Endothelial cell of umbilical vein (primary cell): ENCODE measurements around the gene ANKS1B. TPM values are rescaled to one million over a fixed set of nuclear protein-coding genes. Genes with fewer than 3 reads are reported as not detected.
A peak's percentile ranks its signal among the peaks of the same experiment; 100 is the strongest.

ENCODE experiments used
- BruUV-seq: library from RNA; stranded (reverse); fragments of 400-500 nt; replicated peaks from 2 replicates; lab custom pipeline; 2021; lab: Mats Ljungman, UMichigan
- CTCF ChIA-PET: fragments of 300-600, 350-600 bp; sonication (Branson Sonifier 250); formaldehyde crosslinking; loops from one replicate; lab custom pipeline; 2021; ENCODE audit warnings: antibody characterized with exemption, inconsistent platforms; lab: Charles Lee
- POLR2A ChIA-PET: fragments of 300-600, 350-600 bp; sonication (Branson Sonifier 250); formaldehyde crosslinking; loops from one replicate; lab custom pipeline; 2021; ENCODE audit warnings: antibody characterized with exemption, inconsistent platforms; lab: Charles Lee
- DNase-seq: peaks from one replicate; pipeline ENCODE4 v3.0.0-alpha.2; 2011; ENCODE audit warnings: low read depth, low spot score
- FAIRE-seq: peaks from 2 replicates; lab custom pipeline; 2011; peaks lifted over from hg19 to GRCh38; lab: Jason Lieb, UNC
- H2AFZ ChIP-seq: 2 replicates; pipeline ENCODE4 v1.6.0; 2012; ENCODE audit warnings: low read depth, low read length, control low read depth, inconsistent platforms
- H3K27ac ChIP-seq: 2 replicates; pipeline ENCODE4 v1.5.1; 2011; ENCODE audit warnings: low read depth, mild to moderate bottlenecking, control low read depth, low read length, moderate library complexity; ENCODE audit not compliant: insufficient read depth
- H3K27me3 ChIP-seq, 2 experiments: 2 replicates each; pipeline versions ENCODE4 v1.6.0 to v1.6.1; 2011; ENCODE audit warnings: low read length in 2 of 2, mixed read lengths in 1 of 2; ENCODE audit not compliant: control insufficient read depth in 2 of 2, insufficient read depth in 2 of 2
- H3K36me3 ChIP-seq, 2 experiments: 2 replicates in 1 of 2; 3 replicates in 1 of 2; pipeline ENCODE4 v1.5.1; 2011; ENCODE audit warnings: low read length in 2 of 2, mild to moderate bottlenecking in 1 of 2, moderate library complexity in 1 of 2; ENCODE audit not compliant: control insufficient read depth in 2 of 2, insufficient read depth in 2 of 2; ENCODE audit errors: extremely low read depth in 1 of 2
- H3K4me1 ChIP-seq: 3 replicates; pipeline ENCODE4 v1.5.1; 2011; ENCODE audit warnings: mild to moderate bottlenecking, low read length; ENCODE audit not compliant: control insufficient read depth, insufficient read depth; ENCODE audit errors: extremely low read depth
- H3K4me2 ChIP-seq: 2 replicates; pipeline ENCODE4 v1.6.1; 2011; ENCODE audit warnings: low read length, control low read depth, mixed read lengths; ENCODE audit not compliant: insufficient read depth
- H3K4me3 ChIP-seq, 3 experiments: fragments of 200-600 bp in 1 of 3; sonication (generic), shearing (Covaris generic) in 1 of 3; replicated peaks in 1 of 3; 2 replicates each; pipeline ENCODE4 v1.5.1; 2011 to 2016; ENCODE audit warnings: control low read depth in 3 of 3, low read length in 3 of 3, mild to moderate bottlenecking in 2 of 3, inconsistent platforms in 1 of 3, low read depth in 1 of 3, moderate library complexity in 1 of 3; ENCODE audit not compliant: insufficient read depth in 1 of 3
- H3K79me2 ChIP-seq: 2 replicates; pipeline ENCODE4 v1.6.0; 2012; ENCODE audit warnings: low read length, inconsistent platforms; ENCODE audit not compliant: control insufficient read depth, insufficient read depth
- H3K9ac ChIP-seq: replicated peaks from 2 replicates; pipeline ENCODE3; 2011; ENCODE audit warnings: low read length, control low read depth; ENCODE audit not compliant: insufficient read depth; ENCODE audit errors: extremely low read depth
- H3K9me1 ChIP-seq: replicated peaks from 3 replicates; pipeline ENCODE4 v1.6.0; 2011; ENCODE audit warnings: mild to moderate bottlenecking, low read length; ENCODE audit not compliant: control insufficient read depth, insufficient read depth; ENCODE audit errors: extremely low read depth
- H3K9me3 ChIP-seq: replicated peaks from 2 replicates; pipeline ENCODE4 v1.5.1; 2012; ENCODE audit warnings: low read length, inconsistent platforms; ENCODE audit not compliant: control insufficient read depth, insufficient read depth
- H4K20me1 ChIP-seq: replicated peaks from 2 replicates; pipeline ENCODE3; 2011; ENCODE audit warnings: mild to moderate bottlenecking, low read length; ENCODE audit not compliant: control insufficient read depth, insufficient read depth; ENCODE audit errors: extremely low read depth
- CTCF ChIP-seq, 2 donors: IDR thresholded peaks; 1 replicate in 1 of 2; 2 replicates in 1 of 2; pipeline ENCODE4 v1.5.1; 2011; ENCODE audit warnings: low read length in 2 of 2, mild to moderate bottlenecking in 2 of 2, moderate library complexity in 2 of 2, control low read depth in 1 of 2, inconsistent platforms in 1 of 2, low read depth in 1 of 2; ENCODE audit not compliant: insufficient read depth in 1 of 2; ENCODE audit errors: extremely low read depth in 1 of 2
- EZH2 ChIP-seq: IDR thresholded peaks from 2 replicates; pipeline ENCODE4 v1.6.1; 2012; ENCODE audit warnings: borderline replicate concordance, low read depth, mild to moderate bottlenecking, moderate library complexity, low read length, inconsistent platforms; ENCODE audit not compliant: severe bottlenecking
- FOS ChIP-seq: IDR thresholded peaks from 2 replicates; pipeline ENCODE4 v1.6.1; 2011; ENCODE audit warnings: mild to moderate bottlenecking, low read length, moderate library complexity, borderline replicate concordance; ENCODE audit not compliant: insufficient read depth
- GATA2 ChIP-seq: IDR thresholded peaks from 2 replicates; pipeline ENCODE4 v1.7.0; 2011; ENCODE audit warnings: low read depth, mild to moderate bottlenecking, moderate library complexity, mixed read lengths, low read length; ENCODE audit not compliant: insufficient read length, insufficient read depth
- JUN ChIP-seq: IDR thresholded peaks from 2 replicates; pipeline ENCODE4 v1.6.1; 2011; ENCODE audit warnings: borderline replicate concordance, low read depth; ENCODE audit not compliant: insufficient read length, insufficient read depth
- MAX ChIP-seq: IDR thresholded peaks from 2 replicates; pipeline ENCODE4 v1.6.1; 2011; ENCODE audit not compliant: insufficient read depth, insufficient read length
- MYC ChIP-seq: IDR thresholded peaks from one replicate; pipeline ENCODE4 v1.6.1; 2011; ENCODE audit warnings: mild to moderate bottlenecking, low read depth, low read length
- POLR2A ChIP-seq: IDR thresholded peaks from 2 replicates; pipeline ENCODE4 v1.6.1; 2012; ENCODE audit warnings: low read depth, mild to moderate bottlenecking, control low read depth, low read length
- POLR2AphosphoS5 ChIP-seq: IDR thresholded peaks from 2 replicates; pipeline ENCODE4 v1.6.1; 2012; ENCODE audit warnings: low read depth, mild to moderate bottlenecking, control low read depth, low read length, moderate library complexity; ENCODE audit not compliant: insufficient read depth
- dilution Hi-C: fragments of 300-500 bp; cut with MboI; formaldehyde crosslinking; loops from one replicate; pipeline ENCODE4 v1.15.0; 2019; ENCODE audit warnings: low sequenced_read_pairs; ENCODE audit not compliant: extremely low pct_ligation_motif_present
- intact Hi-C: fragments of 100-400 bp; cut with micrococcal nuclease; formaldehyde crosslinking; loops from one replicate; pipeline ENCODE4 v1.10.0; 2022
- polyA plus RNA-seq, 4 experiments: library from polyadenylated mRNA; depleted of rRNA in 3 of 4; stranded (reverse) in 3 of 4; unstranded in 1 of 4; fragments of >200 nt; gene quantifications; 2 replicates each; pipeline versions ENCODE4 v1.2.1 to v1.2.3, GENCODE V29; 2011 to 2012; ENCODE audit warnings: missing spikeins in 1 of 4
- total RNA-seq: library from RNA; stranded (reverse); gene quantifications from 2 replicates; pipeline ENCODE4 v1.2.3, GENCODE V29; 2021

ANKS1B gene
- total and polyA plus RNA-seq, 2 donors (not counting 3 experiments of a cell fraction or from before 2014, with no cell fraction given) = 0.15 to 0.38 TPM

GRCh38 chr12:99960311-99960710, 24.4 kb downstream of the ANKS1B start:
- no peak for TF ChIP-seq POLR2AphosphoS5
- no peak for TF ChIP-seq JUN
- no peak for TF ChIP-seq CTCF (IDR thresholded peaks at IDR 0.05; ENCODE audit: extremely low read depth in 1 of 2, insufficient read depth in 1 of 2, low read depth in 1 of 2, low read length in 2 of 2)
- TF ChIP-seq MYC = no peak
- TF ChIP-seq EZH2 = no peak
- TF ChIP-seq POLR2A = no peak
- no peak for TF ChIP-seq FOS
- TF ChIP-seq GATA2 = no peak
- TF ChIP-seq MAX = no peak
- DNase-seq (peak; percentile 81), FAIRE-seq (peak; percentile 92)
- peaks cover 12% of the 10 kb centered on the region for H3K4me1 ChIP-seq
- H2AFZ ChIP-seq = peak overlapping the region; percentile 2
- H3K4me2 ChIP-seq = peak overlapping the region; percentile 79
- peak overlapping the region; percentile 40 for H3K27ac ChIP-seq
- intact Hi-C loops = no loop called here
- ChIA-PET POLR2A (no interaction called here), CTCF (interaction anchor here (1.2 to 1.3 kb wide), 2 partner anchors 10 to 12 kb away, joined by 3 to 5 read pairs; no protein-coding TSS in a partner anchor)
- H4K20me1 ChIP-seq = no peaks in the 10 kb centered on the region
- no TSS peak for BruUV-seq
- no peaks in the 10 kb centered on the region for H3K27me3 ChIP-seq
- no peaks in the 10 kb centered on the region for H3K79me2 ChIP-seq
- H3K9ac ChIP-seq = no peak overlapping the region
- H3K4me3 ChIP-seq = peak overlapping the region in 1 of 3 experiments; percentile 27
- dilution Hi-C loops = no loop called here
- H3K9me3 ChIP-seq = no peaks in the 10 kb centered on the region
- H3K9me1 ChIP-seq = no peaks in the 10 kb centered on the region
- H3K36me3 ChIP-seq = no peaks in the 10 kb centered on the region
